NCI-H526 (cell line): ENCODE measurements around the gene TUBGCP2.
A peak's percentile ranks its signal among the peaks of the same experiment; 100 is the strongest.

Source experiments
- DNase-seq, 2 experiments: peaks; one replicate each; lab custom pipeline; 2025; lab: John Stamatoyannopoulos, UW

Gene TUBGCP2

DNA sequence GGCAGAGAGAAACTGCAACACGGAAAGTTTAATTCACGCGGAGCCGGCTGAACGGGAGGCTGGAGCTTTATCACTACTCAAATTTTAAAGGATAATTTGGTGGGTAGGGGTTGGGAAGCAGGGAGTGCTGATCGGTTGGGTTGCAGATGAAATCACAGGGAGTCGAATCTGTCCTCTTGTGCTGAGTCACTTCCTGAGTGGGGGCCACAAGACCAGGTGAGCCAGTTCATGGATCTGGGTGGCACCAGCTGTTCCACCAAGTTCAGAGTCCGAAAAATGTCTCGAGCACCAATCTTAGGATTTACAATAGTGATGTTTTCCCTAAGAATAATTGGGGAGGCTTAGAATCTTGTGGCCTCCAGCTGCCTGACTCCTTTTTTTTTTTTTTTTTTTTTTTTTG, 34.9 kb upstream of the TUBGCP2 start:
- DNase-seq: no peak

DNA sequence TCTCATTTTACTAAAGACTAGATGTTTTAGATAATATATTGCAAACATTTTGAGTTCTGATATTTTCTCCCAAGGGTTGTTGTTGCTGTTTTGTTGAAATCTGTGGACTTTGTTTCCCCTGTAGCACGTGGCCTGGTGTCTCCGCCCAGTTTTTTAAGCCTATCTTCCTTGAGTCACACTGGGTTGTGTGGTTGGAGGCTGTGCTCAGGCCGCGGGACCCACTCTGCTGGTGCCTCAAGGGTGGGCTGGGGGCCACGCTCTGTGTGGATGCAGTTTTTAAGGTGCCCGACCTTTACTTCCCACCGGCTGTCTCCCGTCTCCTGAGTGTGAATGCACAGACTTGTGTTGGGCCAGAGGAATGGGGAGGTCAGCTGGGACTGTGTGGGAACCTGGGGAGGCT, 34.3 kb upstream of the TUBGCP2 start:
- no peak for DNase-seq

GRCh38 chr10:133341983-133342382, 33.3 kb upstream of the TUBGCP2 start:
- DNase-seq: no peak

GRCh38 chr10:133339708-133340380, 31.2 kb upstream of the TUBGCP2 start:
- DNase-seq: no peak

DNA sequence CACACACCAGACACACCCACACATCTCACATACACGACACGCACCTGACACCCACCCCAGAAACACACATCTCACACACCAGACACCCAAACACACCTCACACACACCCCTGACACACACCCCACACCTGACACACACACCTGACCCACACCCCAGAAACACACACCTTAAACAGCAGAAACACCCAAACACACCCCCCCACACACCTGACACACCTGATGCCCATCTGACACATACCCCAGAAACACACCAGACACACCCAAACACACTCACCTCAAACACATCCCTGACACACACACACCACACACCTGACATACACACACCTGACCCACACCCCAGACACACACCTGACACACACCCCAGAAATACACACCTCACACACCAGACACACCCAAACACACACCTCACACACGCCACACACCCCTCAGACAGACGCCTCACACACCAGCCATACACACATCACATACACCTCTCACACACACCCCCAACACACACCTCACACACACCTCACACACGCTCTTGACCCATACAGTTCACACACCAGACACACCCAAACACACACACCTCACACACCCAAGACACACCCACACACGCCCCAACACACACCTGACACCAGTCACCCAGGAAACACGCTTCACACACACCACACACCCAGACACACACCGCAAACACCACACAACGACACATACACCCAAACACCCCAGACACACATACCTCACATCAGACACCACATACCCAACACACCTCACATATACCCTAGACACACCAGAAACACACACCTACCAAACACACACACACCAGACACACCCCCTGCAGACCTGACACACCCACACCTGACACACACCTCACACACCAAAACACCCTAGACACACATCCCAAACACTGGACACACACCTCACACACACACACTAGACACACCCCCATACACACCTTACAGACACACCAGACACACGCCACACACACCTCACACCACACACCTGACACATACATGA, 29.7 kb upstream of the TUBGCP2 start:
- DNase-seq: no peak

DNA sequence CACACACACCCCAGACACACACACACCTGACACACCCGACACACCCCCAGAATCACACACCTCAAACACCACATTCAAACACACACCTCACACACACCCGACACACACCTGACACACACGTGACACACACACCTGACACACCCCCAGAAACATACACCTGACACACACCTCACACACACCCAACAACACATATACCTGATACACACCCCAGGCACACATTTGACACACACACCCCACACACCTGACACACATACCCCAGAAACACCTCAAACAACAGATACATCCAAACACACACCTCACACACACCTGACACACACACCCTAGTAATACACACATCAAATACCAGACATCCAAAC, 28.7 kb upstream of the TUBGCP2 start:
- no peak for DNase-seq

DNA sequence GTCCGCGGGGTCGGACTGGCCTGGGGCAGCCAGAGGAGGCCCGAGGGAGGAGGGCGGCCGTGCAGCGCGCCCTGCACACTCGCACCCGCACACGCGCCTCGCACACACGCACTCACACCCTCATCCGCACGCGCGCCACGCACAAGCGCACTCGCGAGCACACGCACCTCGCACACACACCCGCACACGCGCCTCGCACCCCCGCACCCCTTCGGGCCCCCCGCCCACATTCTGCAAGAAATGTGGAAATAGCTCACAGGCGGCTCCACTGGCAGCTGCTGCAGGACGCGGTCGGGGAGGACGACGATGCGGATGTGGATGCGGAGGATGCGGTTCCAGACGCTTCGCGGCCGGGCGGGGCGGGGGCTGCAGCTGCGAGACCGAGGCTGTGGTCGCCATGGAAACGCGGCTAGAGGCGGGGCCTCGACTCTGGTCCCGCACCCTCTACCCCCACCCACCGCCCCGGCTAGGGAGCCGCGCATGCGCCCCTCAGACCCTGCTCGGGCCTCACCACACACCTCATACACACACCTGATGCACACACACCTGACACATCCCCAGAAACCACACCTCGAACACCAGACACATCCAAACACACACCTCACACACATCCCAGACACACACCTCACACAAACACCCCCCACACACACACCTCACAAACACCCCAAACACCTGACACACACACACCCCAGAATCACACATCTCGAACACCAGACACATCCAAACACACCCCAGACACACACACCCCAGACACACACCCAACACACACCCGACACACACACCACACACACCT, 28.1 kb upstream of the TUBGCP2 start, which contains the start of gene CALY:
TSS of gene CALY (minus strand) at position 320 of the 793 bp plus-strand sequence. CDS start 7,907 bp downstream, outside the sequence.
- peak in 1 of 2 experiments; percentile 41 for DNase-seq

- no peak for DNase-seq
These were observed 27.5 kb upstream of the TUBGCP2 start for GRCh38 chr10:133336118-133336576.

DNA sequence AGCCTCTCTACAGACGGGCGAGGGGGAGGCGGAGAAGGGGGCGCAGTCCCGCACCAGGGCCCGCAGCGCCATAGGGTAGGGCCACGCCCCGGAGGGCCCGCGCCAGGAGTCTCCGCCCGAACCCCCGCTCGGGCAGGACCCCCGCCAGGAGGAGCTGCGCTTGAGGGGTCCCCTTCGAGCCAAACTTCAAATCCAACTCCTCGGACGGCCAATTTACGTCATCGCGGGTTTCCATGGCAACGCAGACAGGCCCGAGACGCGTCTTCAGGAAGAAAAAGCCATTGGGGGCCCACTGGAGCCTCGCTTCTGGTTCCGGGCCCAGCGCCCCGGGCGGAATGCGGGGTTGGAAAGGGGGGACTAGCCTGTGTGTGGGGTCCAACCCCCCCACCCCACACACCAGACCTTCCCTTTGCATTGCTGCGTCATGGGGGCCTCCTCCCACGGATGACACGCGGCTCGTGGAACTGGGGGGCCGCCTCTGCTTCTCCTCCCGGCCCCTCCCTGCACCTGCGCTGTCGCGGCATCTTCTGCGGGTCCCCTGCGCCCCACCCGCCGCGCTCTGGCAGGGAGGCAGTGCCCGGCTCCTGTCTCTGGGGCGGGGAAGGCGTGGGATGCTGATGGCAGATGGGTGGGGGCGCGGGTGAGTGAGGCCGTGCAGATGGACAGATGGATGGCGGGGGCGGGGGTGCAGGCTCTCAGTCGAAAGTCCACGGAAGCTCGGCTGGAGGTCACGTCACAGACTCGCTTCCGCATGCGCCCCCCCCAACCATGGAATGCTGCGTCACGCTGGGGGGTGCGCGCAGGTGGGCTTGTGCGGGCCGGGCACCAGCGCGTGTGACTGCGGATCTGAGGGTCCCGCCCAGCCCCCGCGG, 26.8 kb upstream of the TUBGCP2 start:
- no peak for DNase-seq

DNA sequence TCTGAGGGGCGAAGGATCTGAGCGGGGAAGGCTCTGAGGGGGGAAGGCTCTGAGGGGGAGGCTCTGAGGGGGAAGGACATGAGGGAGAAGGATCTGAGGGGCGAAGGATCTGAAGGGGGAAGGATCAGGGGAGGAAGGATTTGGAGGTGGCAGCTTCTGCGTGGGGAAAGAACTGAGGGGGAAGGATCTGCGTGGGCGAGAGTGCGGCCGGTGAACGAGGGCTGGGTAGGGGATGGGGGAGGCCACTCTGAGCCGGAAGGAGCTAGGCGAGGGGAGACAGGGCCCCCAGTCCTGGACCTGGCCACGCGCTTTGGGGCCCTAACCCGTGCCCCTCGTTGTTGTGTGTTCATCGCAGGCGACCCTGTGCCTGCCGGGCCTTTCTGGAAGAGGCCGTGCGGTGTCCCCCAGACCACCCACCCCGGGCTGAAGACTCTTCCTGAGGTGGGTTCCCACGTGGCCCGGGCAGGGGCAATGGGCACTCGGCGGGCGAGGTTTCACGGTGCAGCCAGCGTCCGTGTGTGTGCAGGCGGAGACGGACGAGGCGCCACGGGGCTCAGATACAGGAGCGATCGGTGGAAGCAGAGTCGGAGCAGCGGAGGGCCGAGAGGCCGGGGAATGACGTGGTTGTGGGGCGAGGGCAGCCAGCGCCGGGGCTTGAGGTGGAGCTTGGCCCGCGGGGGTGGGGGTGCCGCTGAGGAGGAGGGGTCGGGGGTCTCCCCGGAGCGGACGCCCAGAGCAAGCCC, 26.0 kb upstream of the TUBGCP2 start:
- peak in 1 of 2 experiments; percentile 49 for DNase-seq

- no peak for DNase-seq
These were observed 24.4 kb upstream of the TUBGCP2 start for GRCh38 chr10:133332936-133333699.

- peak; percentile 84 to 92 for DNase-seq
These were observed 21.0 kb upstream of the TUBGCP2 start for GRCh38 chr10:133329491-133330202.

DNA sequence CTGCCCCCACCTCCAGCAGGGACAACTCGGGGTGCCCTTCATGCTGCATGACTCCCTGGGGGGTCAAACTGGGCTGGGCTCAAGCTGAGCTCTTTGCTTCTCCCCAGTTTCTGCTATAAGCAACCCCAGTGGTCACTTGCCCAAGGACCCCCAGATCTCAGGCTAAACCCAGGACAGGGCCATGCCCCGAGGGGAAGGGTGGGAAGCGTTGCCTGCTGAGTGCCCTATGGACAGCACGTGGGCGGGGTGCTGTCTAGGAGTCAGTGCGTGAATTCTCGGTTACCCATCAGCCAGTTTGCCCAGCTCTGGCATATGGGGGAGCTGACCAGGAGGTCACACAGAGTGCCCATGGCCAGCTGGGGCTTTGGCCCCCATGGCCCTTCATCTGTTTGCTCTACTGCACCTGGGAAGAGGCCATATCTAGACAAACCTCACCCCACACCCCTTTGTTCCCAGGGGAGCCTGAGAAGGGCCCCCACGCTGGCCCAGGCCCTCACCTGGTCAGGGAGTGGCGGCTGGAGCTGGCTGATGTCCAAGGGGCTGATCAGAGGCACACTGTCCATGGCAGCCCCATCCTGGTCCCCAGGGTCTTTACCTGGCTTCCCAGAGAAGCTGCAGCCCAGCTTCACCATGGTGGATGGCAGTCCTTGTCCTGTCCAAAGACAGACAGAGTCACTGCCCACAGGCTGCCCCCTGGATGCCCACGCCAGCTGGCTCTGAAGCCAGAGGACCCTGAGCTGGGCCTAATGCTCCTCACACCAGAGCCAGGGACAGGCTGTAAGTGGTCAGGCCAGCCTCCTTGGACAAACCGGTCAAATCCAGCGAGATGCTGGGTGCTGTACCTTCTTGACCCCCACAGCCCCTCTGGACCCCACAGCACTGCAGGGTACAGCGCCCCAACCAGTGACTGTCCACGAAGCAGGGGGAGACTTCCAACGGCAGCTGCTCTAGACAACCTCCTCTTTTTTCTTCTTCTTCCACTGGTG, 20.0 kb upstream of the TUBGCP2 start:
- DNase-seq: no peak

DNA sequence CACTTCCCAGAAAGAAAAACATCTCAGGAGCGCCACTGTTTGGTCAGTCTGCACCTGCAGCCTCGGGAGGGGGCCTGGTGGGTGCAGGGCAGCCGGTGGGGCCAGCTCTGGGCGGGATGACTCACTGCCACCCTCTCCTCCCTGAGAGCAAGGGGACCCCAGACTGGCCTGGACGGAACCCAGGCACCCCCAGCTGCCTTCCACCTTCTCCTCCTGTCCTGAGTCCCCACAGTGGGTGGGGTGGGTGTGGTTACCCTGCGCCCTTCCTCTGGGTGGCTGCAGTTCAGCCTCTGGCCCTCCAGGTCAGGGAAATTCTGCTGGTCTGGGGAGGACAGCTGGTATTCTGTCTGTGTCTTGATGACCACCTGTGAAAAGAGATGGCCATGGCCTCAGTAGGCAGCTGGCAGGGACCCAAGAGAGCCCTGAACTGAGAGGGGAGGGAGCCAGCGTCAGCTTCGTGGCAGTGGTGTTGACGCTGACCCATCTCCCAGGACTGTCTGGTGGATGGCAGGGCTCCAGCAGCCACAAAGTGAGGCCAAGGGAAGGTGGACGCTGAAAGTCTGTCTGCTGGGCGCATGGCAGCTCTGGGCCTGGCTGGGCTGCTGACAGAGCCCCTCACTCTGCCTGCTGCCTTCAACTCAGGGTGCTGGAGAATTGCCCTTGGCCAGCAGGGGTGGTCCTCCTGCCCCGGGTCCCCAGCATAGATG, 19.1 kb upstream of the TUBGCP2 start:
- no peak for DNase-seq

- DNase-seq: no peak
These were observed 18.3 kb upstream of the TUBGCP2 start for GRCh38 chr10:133326745-133327650.

DNA sequence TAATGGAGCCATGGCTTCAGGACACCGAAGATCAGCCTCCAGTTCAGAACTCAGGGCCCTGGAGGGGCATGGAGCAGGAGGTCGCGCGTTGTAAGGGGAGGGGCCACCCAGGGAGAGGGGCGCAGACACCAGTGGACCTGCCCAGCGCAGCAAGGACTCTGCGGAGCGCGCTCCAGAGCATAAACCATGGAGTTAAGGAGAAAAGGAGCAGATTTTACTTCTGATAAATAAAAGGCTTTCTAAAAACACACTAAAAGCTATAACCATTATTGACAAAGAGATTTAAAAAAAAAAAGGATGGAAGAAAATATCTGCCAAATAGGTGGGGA, 17.5 kb upstream of the TUBGCP2 start:
- no peak for DNase-seq
